GM18507 (cell line): ENCODE measurements around the gene LHFPL2.

Experiments
- DNase-seq: peaks from one replicate; pipeline ENCODE4 v3.0.0; 2011; ENCODE audit warnings: low read depth; ENCODE audit not compliant: insufficient read length; ENCODE audit errors: extremely low spot score
- FAIRE-seq: peaks from 2 replicates; lab custom pipeline; 2011; peaks lifted over from hg19 to GRCh38; lab: Jason Lieb, UNC

The LHFPL2 gene

GRCh38 chr5:78602400-78602799 is 46.2 kb downstream of the LHFPL2 start:
- no peak for DNase-seq
- FAIRE-seq, result no peak

- no peak for FAIRE-seq
- DNase-seq, result no peak
Observed at GRCh38 chr5:78601559-78602314, 46.8 kb downstream of the LHFPL2 start.

GRCh38 chr5:78600687-78601414 is 47.7 kb downstream of the LHFPL2 start:
- FAIRE-seq (no peak), DNase-seq (no peak)

- FAIRE-seq (no peak), DNase-seq (no peak)
Observed at GRCh38 chr5:78598973-78599372, 49.6 kb downstream of the LHFPL2 start.

GRCh38 chr5:78597974-78598371 is 50.6 kb downstream of the LHFPL2 start:
- FAIRE-seq, result no peak
- no peak for DNase-seq

GRCh38 chr5:78597068-78597973 is 51.3 kb downstream of the LHFPL2 start:
- no peak for DNase-seq
- FAIRE-seq, result no peak

GRCh38 chr5:78595458-78595921 is 53.1 kb downstream of the LHFPL2 start:
- no peak for FAIRE-seq

GRCh38 chr5:78594610-78595457 is 53.7 kb downstream of the LHFPL2 start:
- DNase-seq (no peak), FAIRE-seq (no peak)

More at GRCh38 chr5:78595458-78595921, 53.1 kb downstream of the LHFPL2 start:
- no peak for DNase-seq

GRCh38 chr5:78594021-78594420 is 54.6 kb downstream of the LHFPL2 start:
- FAIRE-seq (no peak), DNase-seq (no peak)

- DNase-seq, result no peak
- FAIRE-seq, result no peak
Observed at GRCh38 chr5:78593465-78593864, 55.1 kb downstream of the LHFPL2 start.

- FAIRE-seq (no peak), DNase-seq (no peak)
Observed at GRCh38 chr5:78592735-78593386, 55.7 kb downstream of the LHFPL2 start.

- DNase-seq (no peak), FAIRE-seq (peak; percentile 75)
Observed at GRCh38 chr5:78591972-78592700, 56.4 kb downstream of the LHFPL2 start.

GRCh38 chr5:78591138-78591612 is 57.4 kb downstream of the LHFPL2 start:
- FAIRE-seq, result no peak
- DNase-seq, result no peak

GRCh38 chr5:78589923-78590322 is 58.6 kb downstream of the LHFPL2 start:
- DNase-seq (no peak), FAIRE-seq (no peak)

- DNase-seq (no peak), FAIRE-seq (no peak)
Observed at GRCh38 chr5:78588507-78588906, 60.1 kb downstream of the LHFPL2 start.

- no peak for FAIRE-seq
- DNase-seq, result no peak
Observed at GRCh38 chr5:78587775-78588291, 60.7 kb downstream of the LHFPL2 start.

- DNase-seq, result no peak
- no peak for FAIRE-seq
Observed at GRCh38 chr5:78587081-78587774, 61.3 kb downstream of the LHFPL2 start.
